H1 (cell line): ENCODE results near the gene NBL1. TPM values are rescaled to one million over a fixed set of nuclear protein-coding genes. Genes with fewer than 3 reads are reported as not detected.

Source experiments
- BRCA1 ChIP-seq: IDR thresholded peaks from 2 replicates; pipeline ENCODE4 v1.6.1; 2012; ENCODE audit warnings: low read depth, low read length, improper control_type of control experiment
- CEBPB ChIP-seq: IDR thresholded peaks from 2 replicates; pipeline ENCODE4 v1.6.1; 2012; ENCODE audit warnings: low read depth, low read length
- CHD1 ChIP-seq: IDR thresholded peaks from 2 replicates; pipeline ENCODE4 v1.6.1; 2012; ENCODE audit warnings: low read depth, low read length, improper control_type of control experiment
- CREB1 ChIP-seq: IDR thresholded peaks from 2 replicates; pipeline ENCODE4 v1.6.1; 2012; ENCODE audit warnings: inconsistent platforms
- CTBP2 ChIP-seq: IDR thresholded peaks from 2 replicates; pipeline ENCODE4 v1.7.0; 2011; ENCODE audit warnings: borderline replicate concordance, mild to moderate bottlenecking, moderate library complexity, mixed read lengths, low read length; ENCODE audit not compliant: insufficient read depth, insufficient read length
- EZH2 ChIP-seq: fragments of 200-600 bp; sonication (generic); IDR thresholded peaks from 2 replicates; pipeline ENCODE4 v1.7.1; 2012; ENCODE audit warnings: low read depth, mild to moderate bottlenecking, moderate library complexity, low read length, inconsistent platforms; ENCODE audit not compliant: severe bottlenecking
- HDAC2 ChIP-seq, 2 experiments: fragments of 300-600 bp in 1 of 2; sonication (generic) in 1 of 2; IDR thresholded peaks; 2 replicates each; pipeline ENCODE4 v1.6.1; 2011 to 2012; ENCODE audit warnings: low read depth in 2 of 2, low read length in 2 of 2, mild to moderate bottlenecking in 2 of 2, moderate library complexity in 2 of 2, borderline replicate concordance in 1 of 2, inconsistent platforms in 1 of 2
- RBBP5 ChIP-seq: IDR thresholded peaks from 2 replicates; pipeline ENCODE4 v1.7.1; 2012; ENCODE audit warnings: low read depth, mild to moderate bottlenecking, inconsistent platforms, low read length, moderate library complexity, borderline replicate concordance
- RFX5 ChIP-seq: IDR thresholded peaks from 2 replicates; pipeline ENCODE4 v1.6.1; 2011; ENCODE audit warnings: low read depth, low read length, improper control_type of control experiment, borderline replicate concordance
- SIX5 ChIP-seq: IDR thresholded peaks from 2 replicates; pipeline ENCODE4 v1.6.1; 2011; ENCODE audit warnings: mild to moderate bottlenecking, low read depth, low read length
- polyA plus RNA-seq, 7 experiments: library from polyadenylated mRNA; depleted of rRNA in 3 of 7; stranded (reverse) in 5 of 7; unstranded in 2 of 7; fragments of >200 nt in 5 of 7; fragments of 200-250 nt in 2 of 7; gene quantifications; 1 replicate in 5 of 7; 2 replicates in 1 of 7; 4 replicates in 1 of 7; pipeline versions ENCODE4 v1.2.1 to v1.2.3, GENCODE V29; 2011 to 2013; ENCODE audit warnings: missing spikeins in 2 of 7, mixed read lengths in 2 of 7
- total RNA-seq: library from RNA; stranded (reverse); fragmentation: NEBNext Ultra II Directional; extraction: Animal tissue kit (Norgen Biotek cat#: 25700); gene quantifications from 2 replicates; pipeline ENCODE4 v1.2.1, GENCODE V29; 2021
- TF ChIP-seq, protein P1 (sequence below): fragments of 300-600 bp; sonication (generic); IDR thresholded peaks from 2 replicates; pipeline ENCODE4 v1.7.1; 2012; ENCODE audit warnings: low read length, moderate library complexity, mild to moderate bottlenecking, inconsistent platforms; ENCODE audit not compliant: insufficient replicate concordance

NBL1 gene
- total and polyA plus RNA-seq, 2 of the 8 experiments (the other 6 are each of a cell fraction or from before 2014, with no cell fraction given): 8.7 to 9.7 TPM

GRCh38 chr1:19651141-19651737 lies 7.1 kb downstream of the NBL1 start (continued):
- TF ChIP-seq, protein P1, sequence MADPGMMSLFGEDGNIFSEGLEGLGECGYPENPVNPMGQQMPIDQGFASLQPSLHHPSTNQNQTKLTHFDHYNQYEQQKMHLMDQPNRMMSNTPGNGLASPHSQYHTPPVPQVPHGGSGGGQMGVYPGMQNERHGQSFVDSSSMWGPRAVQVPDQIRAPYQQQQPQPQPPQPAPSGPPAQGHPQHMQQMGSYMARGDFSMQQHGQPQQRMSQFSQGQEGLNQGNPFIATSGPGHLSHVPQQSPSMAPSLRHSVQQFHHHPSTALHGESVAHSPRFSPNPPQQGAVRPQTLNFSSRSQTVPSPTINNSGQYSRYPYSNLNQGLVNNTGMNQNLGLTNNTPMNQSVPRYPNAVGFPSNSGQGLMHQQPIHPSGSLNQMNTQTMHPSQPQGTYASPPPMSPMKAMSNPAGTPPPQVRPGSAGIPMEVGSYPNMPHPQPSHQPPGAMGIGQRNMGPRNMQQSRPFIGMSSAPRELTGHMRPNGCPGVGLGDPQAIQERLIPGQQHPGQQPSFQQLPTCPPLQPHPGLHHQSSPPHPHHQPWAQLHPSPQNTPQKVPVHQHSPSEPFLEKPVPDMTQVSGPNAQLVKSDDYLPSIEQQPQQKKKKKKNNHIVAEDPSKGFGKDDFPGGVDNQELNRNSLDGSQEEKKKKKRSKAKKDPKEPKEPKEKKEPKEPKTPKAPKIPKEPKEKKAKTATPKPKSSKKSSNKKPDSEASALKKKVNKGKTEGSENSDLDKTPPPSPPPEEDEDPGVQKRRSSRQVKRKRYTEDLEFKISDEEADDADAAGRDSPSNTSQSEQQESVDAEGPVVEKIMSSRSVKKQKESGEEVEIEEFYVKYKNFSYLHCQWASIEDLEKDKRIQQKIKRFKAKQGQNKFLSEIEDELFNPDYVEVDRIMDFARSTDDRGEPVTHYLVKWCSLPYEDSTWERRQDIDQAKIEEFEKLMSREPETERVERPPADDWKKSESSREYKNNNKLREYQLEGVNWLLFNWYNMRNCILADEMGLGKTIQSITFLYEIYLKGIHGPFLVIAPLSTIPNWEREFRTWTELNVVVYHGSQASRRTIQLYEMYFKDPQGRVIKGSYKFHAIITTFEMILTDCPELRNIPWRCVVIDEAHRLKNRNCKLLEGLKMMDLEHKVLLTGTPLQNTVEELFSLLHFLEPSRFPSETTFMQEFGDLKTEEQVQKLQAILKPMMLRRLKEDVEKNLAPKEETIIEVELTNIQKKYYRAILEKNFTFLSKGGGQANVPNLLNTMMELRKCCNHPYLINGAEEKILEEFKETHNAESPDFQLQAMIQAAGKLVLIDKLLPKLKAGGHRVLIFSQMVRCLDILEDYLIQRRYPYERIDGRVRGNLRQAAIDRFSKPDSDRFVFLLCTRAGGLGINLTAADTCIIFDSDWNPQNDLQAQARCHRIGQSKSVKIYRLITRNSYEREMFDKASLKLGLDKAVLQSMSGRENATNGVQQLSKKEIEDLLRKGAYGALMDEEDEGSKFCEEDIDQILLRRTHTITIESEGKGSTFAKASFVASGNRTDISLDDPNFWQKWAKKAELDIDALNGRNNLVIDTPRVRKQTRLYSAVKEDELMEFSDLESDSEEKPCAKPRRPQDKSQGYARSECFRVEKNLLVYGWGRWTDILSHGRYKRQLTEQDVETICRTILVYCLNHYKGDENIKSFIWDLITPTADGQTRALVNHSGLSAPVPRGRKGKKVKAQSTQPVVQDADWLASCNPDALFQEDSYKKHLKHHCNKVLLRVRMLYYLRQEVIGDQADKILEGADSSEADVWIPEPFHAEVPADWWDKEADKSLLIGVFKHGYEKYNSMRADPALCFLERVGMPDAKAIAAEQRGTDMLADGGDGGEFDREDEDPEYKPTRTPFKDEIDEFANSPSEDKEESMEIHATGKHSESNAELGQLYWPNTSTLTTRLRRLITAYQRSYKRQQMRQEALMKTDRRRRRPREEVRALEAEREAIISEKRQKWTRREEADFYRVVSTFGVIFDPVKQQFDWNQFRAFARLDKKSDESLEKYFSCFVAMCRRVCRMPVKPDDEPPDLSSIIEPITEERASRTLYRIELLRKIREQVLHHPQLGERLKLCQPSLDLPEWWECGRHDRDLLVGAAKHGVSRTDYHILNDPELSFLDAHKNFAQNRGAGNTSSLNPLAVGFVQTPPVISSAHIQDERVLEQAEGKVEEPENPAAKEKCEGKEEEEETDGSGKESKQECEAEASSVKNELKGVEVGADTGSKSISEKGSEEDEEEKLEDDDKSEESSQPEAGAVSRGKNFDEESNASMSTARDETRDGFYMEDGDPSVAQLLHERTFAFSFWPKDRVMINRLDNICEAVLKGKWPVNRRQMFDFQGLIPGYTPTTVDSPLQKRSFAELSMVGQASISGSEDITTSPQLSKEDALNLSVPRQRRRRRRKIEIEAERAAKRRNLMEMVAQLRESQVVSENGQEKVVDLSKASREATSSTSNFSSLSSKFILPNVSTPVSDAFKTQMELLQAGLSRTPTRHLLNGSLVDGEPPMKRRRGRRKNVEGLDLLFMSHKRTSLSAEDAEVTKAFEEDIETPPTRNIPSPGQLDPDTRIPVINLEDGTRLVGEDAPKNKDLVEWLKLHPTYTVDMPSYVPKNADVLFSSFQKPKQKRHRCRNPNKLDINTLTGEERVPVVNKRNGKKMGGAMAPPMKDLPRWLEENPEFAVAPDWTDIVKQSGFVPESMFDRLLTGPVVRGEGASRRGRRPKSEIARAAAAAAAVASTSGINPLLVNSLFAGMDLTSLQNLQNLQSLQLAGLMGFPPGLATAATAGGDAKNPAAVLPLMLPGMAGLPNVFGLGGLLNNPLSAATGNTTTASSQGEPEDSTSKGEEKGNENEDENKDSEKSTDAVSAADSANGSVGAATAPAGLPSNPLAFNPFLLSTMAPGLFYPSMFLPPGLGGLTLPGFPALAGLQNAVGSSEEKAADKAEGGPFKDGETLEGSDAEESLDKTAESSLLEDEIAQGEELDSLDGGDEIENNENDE: no peak
- no peak for TF ChIP-seq RBBP5
- TF ChIP-seq CHD1: no peak
- TF ChIP-seq RFX5: no peak
- TF ChIP-seq CTBP2: no peak
- no peak for TF ChIP-seq EZH2
- no peak for TF ChIP-seq CEBPB
- no peak for TF ChIP-seq CREB1
- TF ChIP-seq HDAC2 (IDR thresholded peaks at IDR 0.05; ENCODE audit: borderline replicate concordance in 1 of 2, low read depth in 2 of 2, low read length in 2 of 2): no peak
- TF ChIP-seq BRCA1: no peak
- no peak for TF ChIP-seq SIX5
